VCaP (cell line): ENCODE data around the gene EIF4ENIF1.
"Not testable (repeated sequence)": the region's sequence is repeated elsewhere in the genome, so short reads cannot be mapped to it uniquely, and the experiment has no call there.

Experiments
- H3K27ac ChIP-seq: fragments of 450-650 bp; 2 replicates; pipeline ENCODE4 v1.5.1; 2017
- CTCF ChIP-seq: fragments of 450-650 bp; conservative IDR thresholded peaks from 2 replicates; pipeline ENCODE4 v1.5.1; 2017; ENCODE audit warnings: mild to moderate bottlenecking, moderate library complexity

The EIF4ENIF1 gene

DNA sequence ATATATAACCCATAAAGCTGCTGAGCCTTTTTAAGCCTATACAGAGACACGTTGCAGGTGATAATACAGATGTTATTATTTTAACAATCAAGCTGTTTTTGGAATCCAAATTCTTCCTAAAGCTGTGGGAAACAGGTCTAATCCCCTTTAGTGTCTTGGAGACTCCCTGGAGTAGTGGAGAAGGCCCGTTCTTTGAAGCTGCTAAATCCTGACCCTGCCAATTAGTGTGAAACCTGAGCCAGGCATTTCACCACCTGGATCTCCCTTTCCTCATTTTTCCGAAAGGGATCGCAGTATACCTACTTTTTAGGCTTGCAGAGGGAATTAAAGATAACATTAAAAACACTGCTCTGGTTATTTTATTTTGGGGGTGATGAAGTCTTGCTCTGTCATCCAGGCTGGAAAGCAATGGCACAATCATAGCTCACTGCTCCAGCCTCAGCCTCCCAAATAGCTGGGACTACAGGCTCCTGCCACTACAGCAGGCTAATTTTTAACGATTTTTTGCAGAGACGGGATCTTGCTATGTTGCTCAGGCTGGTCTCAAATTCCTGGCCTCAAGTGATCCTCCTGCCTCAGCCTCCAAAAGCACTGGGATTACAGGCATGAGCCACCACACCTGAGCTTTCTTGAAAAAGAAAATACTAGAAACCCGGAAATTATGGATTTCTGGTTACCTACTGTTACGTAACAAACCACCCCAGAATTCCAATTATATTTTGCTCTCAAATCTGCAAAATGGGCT, 1.7 kb upstream of the EIF4ENIF1 start:
- TF ChIP-seq CTCF: no peak
- peak overlapping the region; percentile 95 for H3K27ac ChIP-seq

DNA sequence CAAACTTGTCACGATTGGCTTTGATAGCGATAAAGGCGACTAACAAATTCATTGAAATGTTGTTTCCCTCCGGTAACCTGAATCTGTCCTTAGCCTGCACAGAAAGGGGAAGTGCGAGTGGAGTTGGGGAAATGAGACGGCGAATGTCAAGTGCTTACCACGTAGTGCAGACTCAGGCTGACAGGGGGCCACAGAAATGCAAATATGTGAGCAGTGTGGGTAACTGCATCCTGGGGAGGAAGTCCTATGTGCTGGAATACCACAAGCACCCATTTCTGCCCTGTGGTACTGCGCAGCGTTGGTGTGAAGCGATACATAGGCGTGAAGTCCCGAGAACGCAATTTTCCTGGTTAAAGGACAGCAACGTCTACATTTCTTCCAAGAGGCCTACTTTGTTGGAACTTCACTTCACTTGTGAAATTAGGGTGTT, 869 bp upstream of the EIF4ENIF1 start:
- TF ChIP-seq CTCF: no peak

DNA sequence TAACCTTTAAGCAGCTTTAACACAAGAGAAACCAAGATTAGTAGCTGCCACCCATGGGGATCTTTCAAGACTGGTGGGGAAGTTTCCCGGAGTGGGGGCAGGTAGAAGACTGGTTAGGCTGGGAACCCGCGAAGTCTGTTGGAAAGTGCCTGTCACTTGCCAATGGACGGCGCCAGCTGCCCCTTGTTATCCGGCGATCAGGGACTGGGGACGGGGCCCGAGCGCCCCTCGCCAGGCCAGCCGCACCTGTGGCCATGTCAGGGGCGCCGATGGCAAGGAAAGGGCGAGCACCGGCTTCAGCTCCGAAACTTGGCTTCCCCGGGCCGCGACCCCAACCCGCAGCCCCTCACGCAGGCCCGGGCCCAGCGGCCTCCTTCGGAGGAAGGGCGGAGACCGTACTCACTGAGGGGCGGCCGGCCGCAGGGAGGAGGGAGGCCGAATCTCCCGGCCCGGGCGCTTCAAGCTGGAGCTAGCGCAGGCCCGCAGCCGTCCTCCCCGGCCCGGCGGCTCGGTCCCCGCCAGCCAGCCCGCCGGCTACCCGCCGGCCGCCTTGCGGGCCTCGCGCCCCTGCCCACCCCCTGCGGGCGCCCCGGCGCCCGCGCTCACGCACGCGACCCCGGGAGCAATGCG, 539 bp downstream of the EIF4ENIF1 start:
- peak overlapping the region; percentile 95 for H3K27ac ChIP-seq
- no peak; the same call in 1 of the 2 replicates for TF ChIP-seq CTCF

More for the DNA sequence above, 869 bp upstream of the EIF4ENIF1 start:
- peak overlapping the region; percentile 95 for H3K27ac ChIP-seq

DNA sequence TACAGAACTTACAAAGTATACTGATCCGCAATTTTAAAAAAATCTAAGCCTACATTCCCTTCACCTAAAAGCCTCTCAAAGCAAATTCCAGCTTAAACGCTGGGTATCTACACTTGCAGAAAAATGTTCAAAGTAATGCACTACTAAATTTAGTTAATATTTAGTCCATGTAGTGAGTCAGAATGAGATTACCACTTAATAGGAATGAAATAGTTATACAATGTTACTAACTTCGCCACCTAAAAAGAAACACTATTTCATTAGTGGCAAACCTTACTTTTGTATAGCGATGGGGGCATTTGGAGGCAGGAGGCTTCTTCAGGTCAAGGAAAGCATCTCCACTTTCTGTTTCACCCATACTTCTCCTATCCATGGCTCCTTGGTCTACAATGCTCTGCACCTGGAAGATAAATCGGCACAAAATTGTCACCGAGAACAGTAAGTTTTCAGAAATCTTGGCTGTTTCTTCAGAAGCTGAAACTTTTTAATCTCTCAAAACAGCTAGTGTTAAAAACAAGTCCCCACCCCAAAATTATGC, 1.2 kb downstream of the EIF4ENIF1 start:
- TF ChIP-seq CTCF: no peak
- H3K27ac ChIP-seq: peak overlapping the region; percentile 95

- TF ChIP-seq CTCF: no peak
- no peak overlapping the region for H3K27ac ChIP-seq
Measured at GRCh38 chr22:31486951-31487350, 2.7 kb downstream of the EIF4ENIF1 start.

GRCh38 chr22:31486369-31486768, 3.3 kb downstream of the EIF4ENIF1 start:
- not testable (repeated sequence) for H3K27ac ChIP-seq

- H3K27ac ChIP-seq: not testable (repeated sequence)
Measured at GRCh38 chr22:31482470-31482869, 7.2 kb downstream of the EIF4ENIF1 start.

- no peak for TF ChIP-seq CTCF
- no peak overlapping the region for H3K27ac ChIP-seq
Measured at GRCh38 chr22:31481129-31481528, 8.5 kb downstream of the EIF4ENIF1 start.
